GM19351 (cell line): ENCODE results near the gene NFKB1.
"Not testable (repeated sequence)": the region's sequence is repeated elsewhere in the genome, so short reads cannot be mapped to it uniquely, and the experiment has no call there.

Experiments
- ATAC-seq: cut with Tn5 transposase; IDR thresholded peaks from one replicate; pipeline ENCODE4 v1.9.1; 2021; ENCODE audit warnings: mild to moderate bottlenecking, moderate library complexity; ENCODE audit not compliant: unreplicated experiment

NFKB1 gene, protein sequence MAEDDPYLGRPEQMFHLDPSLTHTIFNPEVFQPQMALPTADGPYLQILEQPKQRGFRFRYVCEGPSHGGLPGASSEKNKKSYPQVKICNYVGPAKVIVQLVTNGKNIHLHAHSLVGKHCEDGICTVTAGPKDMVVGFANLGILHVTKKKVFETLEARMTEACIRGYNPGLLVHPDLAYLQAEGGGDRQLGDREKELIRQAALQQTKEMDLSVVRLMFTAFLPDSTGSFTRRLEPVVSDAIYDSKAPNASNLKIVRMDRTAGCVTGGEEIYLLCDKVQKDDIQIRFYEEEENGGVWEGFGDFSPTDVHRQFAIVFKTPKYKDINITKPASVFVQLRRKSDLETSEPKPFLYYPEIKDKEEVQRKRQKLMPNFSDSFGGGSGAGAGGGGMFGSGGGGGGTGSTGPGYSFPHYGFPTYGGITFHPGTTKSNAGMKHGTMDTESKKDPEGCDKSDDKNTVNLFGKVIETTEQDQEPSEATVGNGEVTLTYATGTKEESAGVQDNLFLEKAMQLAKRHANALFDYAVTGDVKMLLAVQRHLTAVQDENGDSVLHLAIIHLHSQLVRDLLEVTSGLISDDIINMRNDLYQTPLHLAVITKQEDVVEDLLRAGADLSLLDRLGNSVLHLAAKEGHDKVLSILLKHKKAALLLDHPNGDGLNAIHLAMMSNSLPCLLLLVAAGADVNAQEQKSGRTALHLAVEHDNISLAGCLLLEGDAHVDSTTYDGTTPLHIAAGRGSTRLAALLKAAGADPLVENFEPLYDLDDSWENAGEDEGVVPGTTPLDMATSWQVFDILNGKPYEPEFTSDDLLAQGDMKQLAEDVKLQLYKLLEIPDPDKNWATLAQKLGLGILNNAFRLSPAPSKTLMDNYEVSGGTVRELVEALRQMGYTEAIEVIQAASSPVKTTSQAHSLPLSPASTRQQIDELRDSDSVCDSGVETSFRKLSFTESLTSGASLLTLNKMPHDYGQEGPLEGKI

DNA sequence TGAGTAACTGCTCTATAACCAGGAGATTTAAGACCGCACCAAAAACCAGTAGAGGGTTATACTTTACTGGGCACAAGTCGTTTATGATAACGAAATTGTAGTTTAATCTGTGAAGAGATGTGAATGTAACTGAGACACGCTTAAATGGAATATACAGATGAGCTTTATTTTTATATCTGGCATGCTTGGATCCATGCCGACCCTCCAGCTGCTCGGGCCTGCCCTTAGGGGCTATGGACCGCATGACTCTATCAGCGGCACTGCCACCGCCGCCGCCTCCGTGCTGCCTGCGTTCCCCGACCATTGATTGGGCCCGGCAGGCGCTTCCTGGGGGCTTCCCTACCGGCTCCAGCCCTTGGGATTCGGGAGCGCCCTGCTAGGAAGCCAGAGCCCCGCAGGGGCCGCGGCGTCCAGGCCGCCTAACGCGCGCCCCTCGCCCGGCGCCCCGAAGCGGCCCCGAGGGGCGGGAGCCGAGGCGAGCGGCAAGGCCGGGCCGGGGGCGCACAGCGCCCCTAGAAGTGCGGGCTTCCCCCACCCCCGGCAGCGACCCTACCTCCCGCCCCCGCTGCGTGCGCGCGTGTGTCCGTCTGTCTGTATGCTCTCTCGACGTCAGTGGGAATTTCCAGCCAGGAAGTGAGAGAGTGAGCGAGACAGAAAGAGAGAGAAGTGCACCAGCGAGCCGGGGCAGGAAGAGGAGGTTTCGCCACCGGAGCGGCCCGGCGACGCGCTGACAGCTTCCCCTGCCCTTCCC is at the start of gene NFKB1:
NFKB1 (plus strand) TSS at position 664 of the 751 bp plus-strand sequence. CDS start 24,160 bp downstream, outside the sequence.
- peak; percentile 61 for ATAC-seq

DNA sequence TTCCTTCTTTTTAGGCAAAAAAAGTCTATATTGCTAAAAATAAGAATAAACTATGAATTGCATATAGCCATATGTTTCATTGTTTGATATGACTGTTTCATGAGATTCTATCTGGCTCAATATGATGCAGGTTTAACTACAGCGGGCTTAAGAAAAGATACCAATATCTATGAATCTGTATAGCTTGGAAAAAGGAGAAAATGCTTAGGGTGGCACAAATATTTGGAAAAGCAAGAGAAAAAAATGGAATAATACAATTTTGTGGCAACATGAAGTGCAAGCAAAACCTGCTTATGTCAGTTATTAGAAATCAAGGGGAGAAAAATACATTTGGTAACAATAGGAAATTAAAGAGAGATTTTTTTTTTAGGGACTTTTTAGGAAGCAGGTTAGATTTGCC is 48.3 kb upstream of the NFKB1 start:
- no peak for ATAC-seq

DNA sequence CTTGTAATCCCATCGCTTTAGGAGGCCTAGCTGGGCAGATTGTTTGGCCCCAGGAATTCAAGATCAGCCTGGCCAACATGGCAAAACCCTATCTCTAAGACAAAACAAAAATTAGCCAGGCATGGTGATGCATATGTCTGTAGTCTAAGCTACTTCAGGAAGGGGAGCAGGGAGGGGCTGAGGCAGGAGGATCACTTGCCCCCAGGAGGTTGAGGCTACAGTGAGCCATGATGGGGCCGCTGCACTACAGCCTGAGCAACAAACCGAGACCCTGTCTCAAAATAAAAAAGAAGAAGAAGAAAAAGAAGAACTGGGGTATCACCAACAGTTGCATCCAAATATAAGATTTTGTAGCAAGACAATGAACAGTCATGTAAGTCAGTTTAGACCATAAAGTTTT is 47.3 kb upstream of the NFKB1 start:
- ATAC-seq, result no peak

DNA sequence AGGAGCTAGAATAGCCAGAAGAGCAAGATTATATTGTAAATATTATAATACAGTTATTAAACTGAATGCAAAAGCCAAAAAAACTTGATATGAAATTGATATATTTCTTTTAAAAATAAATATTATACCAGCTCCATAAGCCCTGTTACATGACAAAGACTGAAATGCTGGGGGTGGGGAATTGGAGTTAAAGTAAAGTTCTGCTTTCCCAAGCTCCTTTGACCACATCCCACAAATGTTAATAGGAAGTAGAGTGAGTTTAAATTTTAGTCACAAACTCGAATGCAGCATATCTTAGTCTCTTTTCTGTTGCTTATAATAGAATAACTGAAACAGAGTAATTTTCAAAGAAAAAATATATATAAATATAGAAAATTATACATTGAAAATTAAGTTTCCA is 46.9 kb upstream of the NFKB1 start:
- ATAC-seq, result no peak

DNA sequence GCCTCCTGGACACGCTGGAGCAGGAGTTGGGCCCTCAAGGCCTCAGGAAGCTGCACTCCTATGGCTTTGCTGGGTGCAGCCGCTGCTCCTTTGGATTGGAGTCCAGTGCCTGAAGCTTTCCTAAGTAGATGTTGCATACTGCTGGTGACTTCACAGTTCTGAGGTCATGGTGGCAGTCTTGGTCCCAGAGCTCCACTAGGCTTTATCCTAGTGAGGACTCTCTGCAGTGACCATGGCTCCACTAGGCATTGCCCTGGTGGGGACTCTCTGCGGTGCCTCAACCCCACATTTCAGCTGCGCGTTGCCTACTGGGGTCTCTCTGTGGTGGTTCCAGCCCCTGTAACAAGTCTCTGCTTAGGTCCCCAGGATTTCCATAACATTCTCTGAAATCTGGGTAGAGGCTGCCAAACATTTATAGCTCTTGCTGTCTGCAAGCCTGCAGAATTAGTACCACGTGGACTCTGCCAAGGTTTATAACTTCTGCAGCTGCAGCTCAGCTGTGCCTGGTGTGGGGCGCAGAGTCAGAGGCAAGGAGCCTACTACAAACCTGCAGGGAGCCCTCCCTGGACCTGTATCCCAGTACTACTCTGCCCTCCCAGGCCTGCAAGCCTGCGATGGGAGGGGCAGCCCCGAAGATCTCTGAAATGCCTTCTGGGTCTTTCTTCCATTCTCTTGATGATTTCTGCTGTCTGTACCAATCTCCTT is 46.0 kb upstream of the NFKB1 start:
- no peak for ATAC-seq

DNA sequence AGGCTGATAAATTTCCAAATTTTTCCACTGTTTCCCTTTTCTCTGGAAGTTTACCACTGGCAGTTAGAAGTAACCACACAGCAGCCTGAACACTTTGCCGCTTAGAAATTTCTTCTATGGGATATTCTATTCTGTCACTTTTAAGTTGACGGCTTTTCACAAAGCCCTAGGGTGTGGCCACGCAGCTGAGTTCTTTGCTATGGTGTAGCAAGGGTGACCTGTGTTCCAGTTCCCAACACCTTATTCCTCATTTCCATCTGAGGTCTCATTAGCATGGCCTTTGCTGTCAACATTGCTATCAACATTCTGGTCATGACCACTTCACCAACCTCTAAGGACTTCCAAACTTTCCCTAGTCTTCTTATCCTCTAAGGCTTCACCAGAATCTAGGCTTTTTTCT is 45.4 kb upstream of the NFKB1 start:
- no peak for ATAC-seq

DNA sequence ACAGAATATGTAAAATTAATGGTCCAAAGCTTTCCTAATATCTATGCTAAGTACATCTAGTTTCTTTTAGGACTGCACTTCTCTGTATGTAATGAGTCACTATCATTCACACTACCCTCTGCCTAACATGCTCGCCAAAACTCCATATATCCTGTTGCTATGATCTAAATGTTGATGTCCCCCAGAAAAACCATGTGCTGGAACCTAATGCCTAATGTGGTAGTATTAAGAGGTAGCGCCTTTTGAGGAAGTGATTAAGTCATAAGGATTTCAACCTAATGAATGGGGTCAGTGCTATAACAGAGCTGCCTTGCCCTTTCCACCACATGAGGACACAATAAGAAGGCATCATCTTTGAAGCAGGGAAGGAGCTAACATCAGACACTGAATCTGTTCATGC is 34.9 kb upstream of the NFKB1 start:
- no peak for ATAC-seq

DNA sequence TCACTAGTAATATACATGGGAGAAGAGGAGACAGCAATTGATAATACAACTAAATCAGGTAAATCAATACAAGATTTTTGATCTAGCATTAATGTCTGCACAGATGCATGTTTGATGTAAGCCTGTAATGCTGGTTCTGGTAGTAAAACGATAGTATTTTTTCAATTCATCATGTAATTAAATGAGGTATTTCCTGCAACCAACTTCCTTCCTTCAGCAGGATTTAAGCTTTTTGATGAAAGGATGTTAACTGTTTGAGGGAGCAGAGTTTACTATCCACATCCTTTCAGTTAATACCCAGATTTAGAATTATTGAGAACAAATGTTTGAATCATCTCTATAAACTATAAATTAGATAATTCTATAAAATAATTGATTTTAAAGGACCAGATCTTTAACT is 31.4 kb upstream of the NFKB1 start:
- ATAC-seq, result no peak

DNA sequence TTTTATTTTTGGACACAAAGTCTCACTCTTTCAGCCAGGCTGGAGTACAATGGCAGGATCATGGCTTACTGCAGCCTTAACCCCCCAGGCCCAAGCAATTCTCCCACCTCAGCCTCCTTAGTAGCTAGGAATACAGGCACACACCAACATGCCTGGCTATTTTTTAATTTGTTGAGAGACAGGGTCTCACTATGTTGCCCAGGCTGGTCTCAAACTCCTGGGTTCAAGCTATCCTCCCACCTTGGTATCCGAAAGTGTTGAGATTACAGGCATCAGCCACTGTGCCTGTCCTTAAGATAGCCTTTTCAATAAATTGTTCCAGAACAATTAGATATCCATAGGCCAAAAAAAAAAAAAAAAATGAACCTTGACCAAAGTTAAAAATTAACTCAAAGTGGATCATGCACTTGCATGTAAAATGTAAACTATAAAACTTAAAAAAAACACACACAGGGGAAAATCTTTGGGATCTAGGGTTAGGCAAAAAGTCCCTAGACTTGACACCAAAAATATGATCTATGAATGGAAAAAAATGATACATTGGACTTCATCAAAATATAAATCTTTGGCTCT is 28.6 kb upstream of the NFKB1 start:
- no peak for ATAC-seq

DNA sequence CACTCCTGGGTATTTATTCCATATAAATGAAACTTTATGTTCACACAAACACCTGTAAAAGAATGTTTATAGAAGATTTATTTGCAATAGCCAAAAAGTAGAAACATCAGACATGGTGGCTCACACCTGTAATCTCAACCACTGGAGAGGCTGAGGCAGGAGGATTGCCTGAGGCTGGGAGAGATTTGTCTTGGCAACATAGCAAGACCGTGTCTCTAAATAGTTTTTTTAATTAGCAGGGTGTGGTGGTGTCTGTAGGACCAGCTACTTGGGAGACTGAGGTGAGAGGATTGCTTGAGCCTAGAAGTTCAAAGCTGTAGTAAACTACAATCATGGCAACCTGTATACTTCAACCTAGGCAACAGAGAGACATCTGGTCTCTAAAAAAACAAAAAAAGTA is 27.7 kb upstream of the NFKB1 start:
- no peak for ATAC-seq

DNA sequence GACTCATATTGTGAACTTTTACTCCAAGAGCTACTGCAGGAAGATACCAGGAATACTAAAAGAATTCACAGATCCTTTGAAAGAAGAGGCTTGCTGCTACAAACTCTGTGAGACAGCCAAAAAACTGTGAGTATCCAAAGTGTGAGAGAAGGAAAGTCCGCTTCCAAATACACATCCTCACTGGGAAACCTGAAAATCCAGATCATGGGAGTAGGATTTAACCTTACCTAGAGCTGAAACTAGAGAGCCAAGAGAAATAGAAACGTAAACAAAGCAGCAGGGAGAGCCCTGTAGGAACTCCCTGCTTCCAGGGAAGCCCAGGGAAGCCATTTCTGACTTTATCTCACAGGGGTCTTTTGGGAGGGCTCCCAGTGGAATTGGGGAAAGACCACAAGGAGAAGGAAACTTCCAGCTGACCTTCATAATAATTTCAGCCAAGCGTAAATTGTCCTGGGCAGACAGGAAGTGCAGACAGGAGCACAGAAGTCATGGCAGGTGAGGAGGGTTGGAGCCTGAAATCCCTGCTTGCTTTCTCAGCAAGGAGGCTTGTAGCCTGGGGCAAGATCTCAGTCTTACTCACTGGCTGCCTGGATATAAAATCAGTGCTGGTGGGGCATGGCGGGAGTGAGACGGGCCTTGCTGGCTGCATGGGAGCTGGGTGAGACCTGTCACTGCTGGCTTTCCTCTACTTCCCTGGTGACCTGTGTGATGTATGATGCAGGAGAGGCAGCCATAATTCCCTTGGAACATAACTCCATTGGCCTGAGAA is 26.2 kb upstream of the NFKB1 start:
- ATAC-seq, result no peak

DNA sequence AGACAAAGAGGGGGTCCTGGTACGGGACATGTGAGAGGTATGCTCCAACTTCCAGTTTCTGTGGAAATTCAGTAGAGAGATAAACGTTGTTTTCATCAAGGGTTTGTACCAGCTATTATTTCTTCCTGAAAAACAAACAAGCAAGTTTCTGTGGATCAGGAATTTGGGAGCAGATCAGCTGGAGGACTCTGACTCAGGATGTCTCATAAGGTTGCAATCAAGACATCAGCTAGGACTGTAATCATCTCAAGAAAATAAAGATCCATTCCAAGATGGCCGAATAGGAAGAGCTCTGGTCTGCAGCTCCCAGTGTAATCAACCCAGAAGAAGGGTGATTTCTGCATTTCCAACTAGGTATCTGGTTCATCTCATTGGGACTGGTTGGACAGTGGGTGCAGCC is 23.5 kb upstream of the NFKB1 start:
- no peak for ATAC-seq

DNA sequence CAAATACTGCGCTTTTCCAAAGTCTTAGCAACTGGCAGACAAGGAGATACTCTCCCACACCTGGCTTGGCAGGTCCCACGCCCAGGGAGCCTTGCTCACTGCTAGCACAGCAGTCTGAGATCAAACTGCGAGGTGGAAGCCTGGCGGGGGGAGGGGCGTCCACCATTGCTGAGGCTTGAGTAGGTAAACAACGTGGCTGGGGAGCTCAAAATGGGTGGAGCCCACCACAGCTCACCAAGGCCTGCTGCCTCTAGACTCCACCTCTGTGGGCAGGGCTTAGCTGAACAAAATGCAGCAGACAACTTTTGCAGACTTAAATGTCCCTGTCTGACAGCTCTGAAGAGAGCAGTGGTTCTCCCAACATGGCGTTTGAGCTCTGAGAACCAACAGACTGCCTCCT is 23.0 kb upstream of the NFKB1 start:
- ATAC-seq, result no peak

DNA sequence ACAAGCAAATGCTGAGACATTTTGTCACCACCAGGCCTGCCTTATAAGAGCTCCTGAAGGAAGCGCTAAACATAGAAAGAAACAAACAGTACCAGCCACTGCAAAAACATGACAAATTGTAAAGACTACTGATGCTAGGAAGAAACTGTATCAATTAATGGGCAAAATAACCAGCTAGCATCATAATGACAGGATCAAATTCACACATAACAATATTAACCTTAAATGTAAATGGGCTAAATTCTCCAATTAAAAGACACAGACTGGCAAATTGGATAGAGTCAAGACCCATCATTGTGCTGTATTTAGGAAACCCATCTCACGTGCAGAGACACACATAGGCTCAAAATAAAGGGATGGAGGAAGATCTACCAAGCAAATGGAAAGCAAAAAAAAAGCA is 21.3 kb upstream of the NFKB1 start:
- ATAC-seq, result not testable (repeated sequence)

DNA sequence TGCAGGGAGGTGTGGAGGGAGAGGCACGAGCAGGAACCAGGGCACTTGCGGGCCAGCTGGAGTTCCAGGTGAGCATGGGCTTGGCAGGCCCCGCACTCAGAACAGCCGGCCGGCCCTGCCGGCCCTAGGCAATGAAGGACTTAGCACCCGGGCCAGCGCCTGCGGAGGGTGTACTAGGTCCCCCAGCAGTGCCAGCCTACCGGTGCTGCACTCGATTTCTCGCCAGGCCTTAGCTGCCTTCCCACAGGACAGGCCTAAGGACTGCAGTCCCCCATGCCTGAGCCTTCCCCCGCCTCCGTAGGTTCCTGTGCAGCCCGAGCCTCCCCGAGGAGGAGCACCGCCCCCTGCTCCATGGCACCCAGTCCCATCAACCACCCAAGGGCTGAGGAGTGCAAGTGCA is 18.0 kb upstream of the NFKB1 start:
- ATAC-seq, result no peak

DNA sequence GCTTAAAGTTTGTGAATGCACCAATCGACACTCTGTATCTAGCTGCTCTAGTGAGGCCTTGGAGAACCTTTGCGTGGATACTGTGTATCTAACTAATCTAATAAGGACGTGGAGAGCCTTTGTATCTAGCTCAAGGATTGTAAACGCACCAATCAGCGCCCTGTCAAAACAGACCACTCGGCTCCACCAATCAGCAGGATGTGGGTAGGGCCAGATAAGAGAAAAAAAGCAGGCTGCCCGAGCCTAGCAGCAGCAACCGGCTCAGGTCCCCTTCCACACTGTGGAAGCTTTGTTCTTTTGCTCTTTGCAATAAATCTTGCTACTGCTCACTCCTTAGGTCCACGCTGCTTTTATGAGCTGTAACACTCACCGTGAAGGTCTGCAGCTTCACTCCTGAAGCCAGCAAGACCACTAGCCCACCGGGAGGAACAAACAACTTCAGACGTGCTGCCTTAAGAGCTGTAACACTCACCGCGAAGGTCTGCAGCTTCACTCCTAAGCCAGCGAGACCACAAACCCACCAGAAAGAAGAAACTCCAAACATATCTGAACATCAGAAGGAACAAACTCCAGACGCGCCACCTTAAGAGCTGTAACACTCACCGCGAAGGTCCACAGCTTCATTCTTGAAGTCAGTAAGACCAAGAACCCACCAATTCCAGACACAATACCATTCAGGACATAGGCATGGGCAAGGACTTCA is 17.0 kb upstream of the NFKB1 start:
- ATAC-seq, result not testable (repeated sequence)

DNA sequence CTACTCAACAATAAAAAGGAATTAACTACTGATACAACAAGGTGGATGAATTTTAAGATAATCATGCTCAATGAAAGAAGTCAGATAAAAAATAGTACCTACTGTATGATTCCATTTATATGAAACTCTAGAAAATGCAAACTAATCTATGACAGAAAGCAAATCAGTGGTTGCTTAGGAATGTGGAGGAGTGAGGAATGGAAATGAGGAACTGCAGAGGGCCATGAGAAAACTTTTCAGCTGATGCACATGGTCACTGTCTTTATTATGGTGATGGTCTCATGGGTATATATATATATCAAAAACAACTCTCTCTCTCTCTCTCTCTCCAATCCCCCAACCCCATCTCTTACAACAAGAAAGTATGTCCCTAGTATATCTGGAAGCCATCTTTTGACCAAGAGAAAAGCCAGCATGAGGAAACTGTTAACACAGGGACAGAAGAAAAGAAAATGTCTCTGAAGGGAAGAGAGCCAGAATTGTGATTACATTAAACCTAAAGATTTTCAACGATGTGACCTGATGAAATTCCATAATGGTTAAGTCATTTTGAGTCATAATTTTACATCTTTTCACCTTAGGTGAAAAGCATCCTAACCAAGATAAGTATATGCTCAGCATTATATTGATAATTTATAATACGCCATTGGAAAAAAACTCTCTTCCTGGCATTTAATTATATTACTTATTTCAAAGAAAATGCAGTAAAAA is 8.5 kb upstream of the NFKB1 start:
- no peak for ATAC-seq

DNA sequence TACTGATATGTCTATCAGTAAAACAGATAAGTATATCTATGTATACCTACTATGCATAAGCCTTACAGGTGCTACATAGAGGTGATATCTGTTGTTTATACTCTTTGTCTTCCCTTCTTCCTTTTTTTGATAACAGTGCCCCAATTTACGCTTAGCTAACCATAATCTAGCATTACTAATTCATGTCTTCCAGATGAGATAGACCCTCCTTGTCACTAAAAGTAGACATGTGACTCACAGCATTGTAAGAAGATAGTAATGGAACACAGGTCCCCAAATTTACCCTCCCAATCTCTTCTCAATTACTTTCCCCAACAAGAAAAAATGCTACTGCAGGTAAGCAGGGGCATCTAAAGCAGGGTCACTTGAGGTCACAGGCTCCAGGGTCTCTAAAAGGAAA is 7.9 kb upstream of the NFKB1 start:
- no peak for ATAC-seq
